ENCODE results near the gene MFSD2A. TPM values are rescaled to one million over a fixed set of nuclear protein-coding genes. Genes with fewer than 3 reads are reported as not detected.
"Not testable (repeated sequence)": the region's sequence is repeated elsewhere in the genome, so short reads cannot be mapped to it uniquely, and the experiment has no call there.

Gene MFSD2A
- total and polyA plus RNA-seq, 3 donors from 2014 or later: 122 to 201 (median 185) TPM

- Histone ChIP-seq H3K36me3 (ENCODE audit: low read depth, missing control alignments) (no peaks in the 10 kb centered on the region), H3K4me3 (no peak overlapping the region), H3K27me3 (no peaks in the 10 kb centered on the region), H3K4me1 (no peaks in the 10 kb centered on the region), H3K27ac (no peak overlapping the region), H3K9me3 (no peaks in the 10 kb centered on the region)
- TF ChIP-seq POLR2A (IDR thresholded peaks at IDR 0.05) (no peak), CTCF (IDR thresholded peaks at IDR 0.05) (no peak)
- WGBS, 2 donors: 85 to 88% methylated on average over 6 of the region's 6 CpGs
- intact Hi-C loops (cut with DNase I; ENCODE audit: low total_unique reads): no loop called here
- DNase-seq: no peak
Observed at GRCh38 chr1:39980555-39981313, 25.8 kb downstream of the MFSD2A start.

GRCh38 chr1:39981385-39981784, 26.4 kb downstream of the MFSD2A start:
- no peak overlapping the region for H3K4me3 ChIP-seq
- intact Hi-C loops (cut with DNase I; ENCODE audit: low total_unique reads): no loop called here
- no peaks in the 10 kb centered on the region for H3K27me3 ChIP-seq
- no peak for DNase-seq
- no peak for TF ChIP-seq POLR2A (IDR thresholded peaks at IDR 0.05)
- TF ChIP-seq CTCF (IDR thresholded peaks at IDR 0.05): no peak
- no peak overlapping the region for H3K27ac ChIP-seq
- WGBS, 2 donors: 92 to 95% methylated on average over 9 of the region's 9 CpGs
- H3K4me1 ChIP-seq: no peaks in the 10 kb centered on the region
- no peaks in the 10 kb centered on the region for H3K9me3 ChIP-seq
- H3K36me3 ChIP-seq (ENCODE audit: low read depth, missing control alignments): no peaks in the 10 kb centered on the region

GRCh38 chr1:39981945-39982344, 27.0 kb downstream of the MFSD2A start:
- no peaks in the 10 kb centered on the region for H3K9me3 ChIP-seq
- H3K4me1 ChIP-seq: no peaks in the 10 kb centered on the region
- DNase-seq: no peak
- no peaks in the 10 kb centered on the region for H3K36me3 ChIP-seq (ENCODE audit: low read depth, missing control alignments)
- WGBS, 2 donors: 65 to 81% methylated on average over 2 of the region's 2 CpGs
- TF ChIP-seq CTCF (IDR thresholded peaks at IDR 0.05) (no peak), POLR2A (IDR thresholded peaks at IDR 0.05) (no peak)
- intact Hi-C loops (cut with DNase I; ENCODE audit: low total_unique reads): no loop called here
- no peak overlapping the region for H3K27ac ChIP-seq
- H3K4me3 ChIP-seq: no peak overlapping the region
- H3K27me3 ChIP-seq: no peaks in the 10 kb centered on the region

GRCh38 chr1:39984480-39984879, 29.5 kb downstream of the MFSD2A start:
- DNase-seq; H3K36me3 ChIP-seq (ENCODE audit: low read depth, missing control alignments); H3K4me3 ChIP-seq; H3K4me1 ChIP-seq; H3K27ac ChIP-seq; intact Hi-C loops (cut with DNase I; ENCODE audit: low total_unique reads); H3K27me3 ChIP-seq; H3K9me3 ChIP-seq: not testable (repeated sequence)
- WGBS, 2 donors: 97 to 100% methylated on average over 2 of the region's 2 CpGs

- WGBS, 2 donors: 81 to 82% methylated on average over 7 of the region's 7 CpGs
- H3K4me1 ChIP-seq: no peaks in the 10 kb centered on the region
- no peak overlapping the region for H3K27ac ChIP-seq
- intact Hi-C loops (cut with DNase I; ENCODE audit: low total_unique reads): no loop called here
- H3K9me3 ChIP-seq: no peaks in the 10 kb centered on the region
- no peaks in the 10 kb centered on the region for H3K27me3 ChIP-seq
- TF ChIP-seq POLR2A (IDR thresholded peaks at IDR 0.05): no peak
- no peak for TF ChIP-seq CTCF (IDR thresholded peaks at IDR 0.05)
- DNase-seq: no peak
- H3K36me3 ChIP-seq (ENCODE audit: low read depth, missing control alignments): no peaks in the 10 kb centered on the region
- no peak overlapping the region for H3K4me3 ChIP-seq
Observed at GRCh38 chr1:39984951-39985350, 30.0 kb downstream of the MFSD2A start.

Data from testis (tissue), 3 donors.